CD4-positive, CD25-positive, alpha-beta regulatory T cell (primary cell): ENCODE measurements around the gene CCDC38. TPM values are rescaled to one million over a fixed set of nuclear protein-coding genes. Genes with fewer than 3 reads are reported as not detected.
A peak's percentile ranks its signal among the peaks of the same experiment; 100 is the strongest.
"Not testable (repeated sequence)": the region's sequence is repeated elsewhere in the genome, so short reads cannot be mapped to it uniquely, and the experiment has no call there.

Experiments
- ATAC-seq, 2 donors: fragments of 150-1000 bp; cut with Tn5 transposase; one replicate each; pipeline ENCODE4 v1.10.0; 2021; ENCODE audit warnings: low read depth in 2 of 2, moderate number of reproducible peaks in 2 of 2, moderate library complexity in 1 of 2
- DNase-seq, 3 donors: peaks; one replicate each; pipeline versions ENCODE4 v3.0.0 to v3.0.0-alpha.2; 2012 to 2022; ENCODE audit warnings: mixed read lengths in 1 of 3
- H3K27ac ChIP-seq: one replicate; pipeline ENCODE4 v1.7.0; 2013; ENCODE audit warnings: mild to moderate bottlenecking, low read length; ENCODE audit not compliant: insufficient read depth, poor library complexity, severe bottlenecking
- H3K27me3 ChIP-seq: one replicate; pipeline ENCODE4 v1.7.0; 2013; ENCODE audit warnings: low read length; ENCODE audit not compliant: control insufficient read depth, insufficient read depth
- H3K36me3 ChIP-seq: one replicate; pipeline ENCODE4 v1.7.0; 2013; ENCODE audit warnings: mild to moderate bottlenecking, low read length, moderate library complexity; ENCODE audit not compliant: control insufficient read depth, insufficient read depth
- H3K4me1 ChIP-seq: 2 replicates; pipeline ENCODE4 v1.7.0; 2013; ENCODE audit warnings: mild to moderate bottlenecking, low read length; ENCODE audit not compliant: insufficient read depth, control insufficient read depth, poor library complexity, severe bottlenecking
- H3K4me3 ChIP-seq: one replicate; pipeline ENCODE4 v1.7.0; 2013; ENCODE audit warnings: low read depth, mild to moderate bottlenecking, low read length, moderate library complexity
- H3K9me3 ChIP-seq, 2 experiments: 1 replicate in 1 of 2; 2 replicates in 1 of 2; pipeline ENCODE4 v1.7.0; 2013; ENCODE audit warnings: low read length in 2 of 2, mild to moderate bottlenecking in 1 of 2, moderate library complexity in 1 of 2; ENCODE audit not compliant: control insufficient read depth in 2 of 2
- H3K27ac Mint-ChIP-seq, 3 donors: one replicate each; pipeline ENCODE4 v1.8.0; 2020 to 2022; ENCODE audit warnings: mild to moderate bottlenecking in 3 of 3, mixed read lengths in 3 of 3, moderate library complexity in 2 of 3
- H3K27me3 Mint-ChIP-seq: one replicate; pipeline ENCODE4 v1.8.0; 2022; ENCODE audit warnings: mild to moderate bottlenecking, mixed read lengths
- H3K36me3 Mint-ChIP-seq: one replicate; pipeline ENCODE4 v1.8.0; 2020; ENCODE audit warnings: mixed read lengths
- H3K4me1 Mint-ChIP-seq, 4 donors: one replicate each; pipeline ENCODE4 v1.8.0; 2020 to 2022; ENCODE audit warnings: mixed read lengths in 4 of 4, mild to moderate bottlenecking in 1 of 4
- H3K4me3 Mint-ChIP-seq, 4 donors: one replicate each; pipeline ENCODE4 v1.8.0; 2020 to 2022; ENCODE audit warnings: mild to moderate bottlenecking in 4 of 4, mixed read lengths in 4 of 4, moderate library complexity in 3 of 4
- H3K9me3 Mint-ChIP-seq, 7 donors: one replicate each; pipeline ENCODE4 v1.8.0; 2020 to 2022; ENCODE audit warnings: mixed read lengths in 7 of 7, mild to moderate bottlenecking in 3 of 7, moderate library complexity in 2 of 7
- polyA plus RNA-seq, 4 donors: library from polyadenylated mRNA; unstranded; fragments of 300-500 nt; fragmentation: Illumina TruSeq; gene quantifications; one replicate each; pipeline ENCODE4 v1.2.3, GENCODE V29; 2021
- total RNA-seq: library from RNA; stranded (reverse); gene quantifications from one replicate; pipeline ENCODE4 v1.2.3, GENCODE V29; 2022

The CCDC38 gene
- total and polyA plus RNA-seq, 5 donors from 2014 or later = not detected

DNA sequence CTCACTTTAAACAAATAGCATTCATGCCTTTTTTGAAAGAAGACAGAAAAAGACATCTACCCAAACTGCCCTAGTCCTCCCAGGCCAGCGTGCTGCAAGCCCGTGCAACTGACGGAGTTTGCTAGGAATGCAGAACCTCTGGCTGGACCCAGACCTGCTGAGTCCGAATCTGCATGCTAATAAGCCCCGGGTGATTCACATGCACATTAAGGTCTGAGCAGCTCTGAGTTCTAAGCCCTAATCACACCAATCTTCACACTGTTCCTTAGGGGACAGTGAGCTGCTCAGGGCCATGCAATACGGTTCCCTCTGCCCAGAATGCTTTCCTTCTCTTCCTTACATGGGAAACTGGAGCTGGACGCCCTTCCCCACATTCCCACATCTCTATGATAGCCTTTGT lies 28.5 kb upstream of the CCDC38 start:
- Mint-ChIP-seq H3K27me3 (peaks cover 5% of the 10 kb centered on the region), H3K9me3 (peaks cover 0 to 1% (median 0%) of the 10 kb centered on the region in 7 donors), H3K4me1 (peaks cover 0 to 2% (median 0%) of the 10 kb centered on the region in 4 donors), H3K36me3 (peaks cover 20% of the 10 kb centered on the region), H3K4me3 (no peak overlapping the region), H3K27ac (no peak overlapping the region)
- Histone ChIP-seq H3K9me3 (no peaks in the 10 kb centered on the region), H3K27me3 (no peaks in the 10 kb centered on the region), H3K27ac (no peak overlapping the region), H3K4me1 (no peaks in the 10 kb centered on the region), H3K4me3 (no peak overlapping the region), H3K36me3 (peaks cover 6% of the 10 kb centered on the region)
- no peak for ATAC-seq
- DNase-seq = no peak

DNA sequence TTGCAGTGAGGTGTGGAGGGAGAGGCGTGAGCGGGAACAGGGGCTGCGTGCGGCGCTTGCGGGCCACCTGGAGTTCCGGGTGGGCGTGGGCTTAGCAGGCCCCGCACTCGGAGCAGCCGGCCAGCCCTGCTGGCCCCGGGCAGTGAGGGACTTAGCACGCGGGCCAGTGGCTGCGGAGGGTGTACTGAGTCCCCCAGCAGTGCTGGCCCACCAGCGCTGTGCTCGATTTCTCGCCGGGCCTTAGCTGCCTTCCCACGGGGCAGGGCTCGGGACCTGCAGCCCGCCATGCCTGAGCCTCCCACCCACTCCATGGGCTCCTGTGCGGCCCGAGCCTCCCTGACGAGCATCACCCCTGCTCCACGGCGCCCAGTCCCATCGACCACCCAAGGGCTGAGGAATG lies 26.7 kb upstream of the CCDC38 start:
- H3K4me1 Mint-ChIP-seq, DNase-seq, H3K27me3 ChIP-seq, H3K9me3 Mint-ChIP-seq, H3K27ac ChIP-seq, H3K36me3 ChIP-seq, H3K4me3 ChIP-seq, H3K9me3 ChIP-seq, H3K4me3 Mint-ChIP-seq, H3K4me1 ChIP-seq, ATAC-seq: not testable (repeated sequence)
- Mint-ChIP-seq H3K27me3 (peaks cover 13% of the 10 kb centered on the region), H3K27ac (peak overlapping the region in 1 of 3 donors; percentile 45), H3K36me3 (peaks cover 20% of the 10 kb centered on the region)

DNA sequence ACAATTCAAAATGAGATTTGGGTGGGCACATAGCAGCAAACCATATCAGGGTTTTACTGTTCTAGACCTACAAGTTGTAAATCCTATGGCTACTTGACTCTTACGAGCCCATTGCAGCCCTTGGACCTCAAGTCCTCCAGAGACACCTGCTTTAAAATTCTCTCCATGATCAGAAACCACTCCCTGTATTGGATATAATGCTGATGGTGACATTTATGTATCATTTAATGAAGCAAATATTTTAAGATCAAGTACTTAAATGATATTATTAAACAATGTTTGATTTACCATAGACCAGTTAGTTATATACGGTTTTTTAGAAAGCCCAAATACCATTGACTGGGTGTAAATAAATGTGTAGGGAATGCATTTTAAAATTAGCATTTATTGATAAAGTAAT lies 24.9 kb upstream of the CCDC38 start:
- H3K27ac Mint-ChIP-seq = no peak overlapping the region
- no peak overlapping the region for H3K27ac ChIP-seq
- peaks cover 8% of the 10 kb centered on the region for H3K36me3 ChIP-seq
- peaks cover 0 to 1% (median 0%) of the 10 kb centered on the region in 7 donors for H3K9me3 Mint-ChIP-seq
- no peak overlapping the region for H3K4me3 Mint-ChIP-seq
- H3K27me3 ChIP-seq = no peaks in the 10 kb centered on the region
- peaks cover 15% of the 10 kb centered on the region for H3K36me3 Mint-ChIP-seq
- no peaks in the 10 kb centered on the region for H3K9me3 ChIP-seq
- DNase-seq = no peak
- peaks cover 14% of the 10 kb centered on the region for H3K27me3 Mint-ChIP-seq
- no peak overlapping the region for H3K4me3 ChIP-seq
- peaks cover 0 to 2% (median 0%) of the 10 kb centered on the region in 4 donors for H3K4me1 Mint-ChIP-seq
- ATAC-seq = no peak
- H3K4me1 ChIP-seq = no peaks in the 10 kb centered on the region

DNA sequence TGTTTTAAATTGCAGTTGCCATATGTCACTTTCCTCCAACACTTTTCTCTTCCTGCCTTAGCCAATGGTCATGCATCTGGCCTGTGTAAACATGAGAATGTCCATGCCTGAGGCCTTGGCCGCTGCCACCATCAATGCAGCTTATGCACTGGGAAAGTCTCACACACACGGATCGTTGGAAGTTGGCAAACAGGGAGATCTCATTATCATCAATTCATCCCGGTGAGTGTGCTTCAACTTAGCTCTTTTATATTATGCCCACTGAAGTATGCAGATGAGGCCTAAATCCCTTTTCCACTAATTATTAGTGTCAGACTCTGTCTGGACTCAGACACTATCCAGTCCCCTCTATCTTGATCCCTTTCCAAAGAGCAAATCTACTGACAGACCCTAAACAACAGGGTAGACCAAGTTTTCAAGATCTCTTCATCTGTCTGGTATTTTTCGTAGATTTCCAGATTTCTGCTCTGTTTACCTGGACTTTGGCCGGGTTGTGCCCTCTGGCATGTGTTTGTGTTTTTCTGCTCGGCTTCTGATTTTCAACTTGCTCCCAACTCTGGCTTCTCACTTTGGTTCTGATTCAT lies 24.0 kb upstream of the CCDC38 start:
- H3K9me3 ChIP-seq = no peaks in the 10 kb centered on the region
- no peak overlapping the region for H3K27ac Mint-ChIP-seq
- no peaks in the 10 kb centered on the region for H3K4me1 ChIP-seq
- no peak overlapping the region for H3K4me3 Mint-ChIP-seq
- ATAC-seq = no peak
- peaks cover 20% of the 10 kb centered on the region for H3K36me3 Mint-ChIP-seq
- no peak overlapping the region for H3K4me3 ChIP-seq
- H3K9me3 Mint-ChIP-seq = peaks cover 0 to 1% (median 0%) of the 10 kb centered on the region in 7 donors
- H3K27me3 ChIP-seq = no peaks in the 10 kb centered on the region
- H3K27me3 Mint-ChIP-seq = peaks cover 17% of the 10 kb centered on the region
- DNase-seq = no peak
- H3K4me1 Mint-ChIP-seq = peaks cover 0 to 2% (median 0%) of the 10 kb centered on the region in 4 donors
- H3K36me3 ChIP-seq = peaks cover 8% of the 10 kb centered on the region
- H3K27ac ChIP-seq = no peak overlapping the region

DNA sequence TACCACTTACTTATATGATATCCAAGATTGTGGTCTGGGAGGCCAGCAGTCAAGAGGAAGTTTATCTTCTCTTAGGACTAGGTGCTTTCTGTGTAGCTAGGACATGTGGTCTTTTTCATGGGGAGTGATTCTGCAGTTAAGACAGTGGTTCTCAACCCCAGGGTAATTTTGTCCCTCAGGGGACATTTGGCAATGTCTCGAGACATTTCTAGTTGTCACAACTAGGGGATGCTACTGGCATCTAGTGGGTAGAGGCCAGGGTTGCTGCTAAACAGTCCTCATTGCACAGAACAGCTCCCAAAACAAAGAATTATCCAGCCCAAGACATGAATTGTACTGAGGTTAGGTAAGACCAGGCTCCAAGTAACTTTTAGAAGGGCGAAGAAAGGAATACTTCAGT lies 20.7 kb upstream of the CCDC38 start:
- DNase-seq = peak in 1 of 3 donors; percentile 17
- Mint-ChIP-seq H3K4me3 (no peak overlapping the region), H3K4me1 (peaks cover 0 to 2% (median 0%) of the 10 kb centered on the region in 4 donors), H3K36me3 (peaks cover 17% of the 10 kb centered on the region), H3K27ac (peak overlapping the region in 1 of 3 donors; percentile 45), H3K9me3 (no peaks in the 10 kb centered on the region), H3K27me3 (peaks cover 23% of the 10 kb centered on the region)
- no peak for ATAC-seq
- peaks cover 8% of the 10 kb centered on the region for H3K36me3 ChIP-seq
- H3K9me3 ChIP-seq = no peaks in the 10 kb centered on the region
- H3K4me3 ChIP-seq = no peak overlapping the region
- no peaks in the 10 kb centered on the region for H3K4me1 ChIP-seq
- no peak overlapping the region for H3K27ac ChIP-seq
- H3K27me3 ChIP-seq = no peaks in the 10 kb centered on the region

DNA sequence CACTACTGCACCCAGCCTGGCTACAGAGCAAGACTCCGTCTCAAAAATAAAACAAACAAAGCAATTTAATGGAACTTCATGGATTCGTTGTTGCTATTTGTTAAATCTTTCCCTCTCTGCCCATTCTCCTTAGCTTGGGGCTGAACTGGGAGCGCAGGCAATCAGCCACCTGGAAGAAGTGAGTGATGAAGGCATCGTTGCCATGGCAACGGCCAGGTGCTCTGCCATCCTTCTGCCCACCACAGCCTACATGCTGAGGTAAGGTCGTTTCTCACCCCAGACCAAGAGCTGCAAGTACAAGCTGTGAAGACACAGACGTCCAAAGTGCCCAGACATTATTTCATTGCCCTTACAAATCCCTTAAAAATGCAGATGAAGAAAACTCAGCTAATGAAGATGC lies 19.8 kb upstream of the CCDC38 start:
- no peak for DNase-seq
- Mint-ChIP-seq H3K9me3 (no peaks in the 10 kb centered on the region), H3K27me3 (peaks cover 26% of the 10 kb centered on the region), H3K4me3 (no peak overlapping the region), H3K4me1 (peaks cover 0 to 2% (median 0%) of the 10 kb centered on the region in 4 donors), H3K36me3 (peaks cover 16% of the 10 kb centered on the region), H3K27ac (no peak overlapping the region)
- Histone ChIP-seq H3K27ac (no peak overlapping the region), H3K36me3 (peaks cover 8% of the 10 kb centered on the region), H3K9me3 (no peaks in the 10 kb centered on the region), H3K27me3 (no peaks in the 10 kb centered on the region), H3K4me1 (no peaks in the 10 kb centered on the region), H3K4me3 (no peak overlapping the region)
- no peak for ATAC-seq

DNA sequence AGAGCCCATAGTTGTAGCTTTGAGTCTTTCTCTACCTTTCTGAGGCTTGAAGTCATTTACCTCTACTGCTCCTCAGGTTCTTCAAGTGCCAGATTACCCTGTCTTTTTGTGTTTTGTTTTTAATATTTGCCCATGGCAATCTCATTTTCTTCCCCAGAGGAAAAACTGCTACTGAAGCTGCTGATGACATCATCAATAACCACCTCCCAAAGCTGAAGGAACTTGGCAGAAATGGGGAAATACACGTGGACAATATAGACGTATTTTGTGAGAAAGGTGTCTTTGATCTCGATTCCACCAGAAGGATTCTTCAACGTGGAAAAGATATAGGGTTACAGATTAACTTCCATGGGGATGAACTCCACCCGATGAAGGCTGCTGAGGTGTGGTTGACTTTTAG lies 17.8 kb upstream of the CCDC38 start:
- Histone ChIP-seq H3K4me3 (no peak overlapping the region), H3K27ac (no peak overlapping the region), H3K9me3 (no peaks in the 10 kb centered on the region), H3K27me3 (no peaks in the 10 kb centered on the region), H3K4me1 (no peaks in the 10 kb centered on the region), H3K36me3 (no peaks in the 10 kb centered on the region)
- no peak for ATAC-seq
- Mint-ChIP-seq H3K4me3 (no peak overlapping the region), H3K27me3 (peaks cover 19% of the 10 kb centered on the region), H3K4me1 (no peaks in the 10 kb centered on the region), H3K9me3 (no peaks in the 10 kb centered on the region), H3K27ac (no peak overlapping the region), H3K36me3 (peaks cover 10% of the 10 kb centered on the region)
- no peak for DNase-seq

DNA sequence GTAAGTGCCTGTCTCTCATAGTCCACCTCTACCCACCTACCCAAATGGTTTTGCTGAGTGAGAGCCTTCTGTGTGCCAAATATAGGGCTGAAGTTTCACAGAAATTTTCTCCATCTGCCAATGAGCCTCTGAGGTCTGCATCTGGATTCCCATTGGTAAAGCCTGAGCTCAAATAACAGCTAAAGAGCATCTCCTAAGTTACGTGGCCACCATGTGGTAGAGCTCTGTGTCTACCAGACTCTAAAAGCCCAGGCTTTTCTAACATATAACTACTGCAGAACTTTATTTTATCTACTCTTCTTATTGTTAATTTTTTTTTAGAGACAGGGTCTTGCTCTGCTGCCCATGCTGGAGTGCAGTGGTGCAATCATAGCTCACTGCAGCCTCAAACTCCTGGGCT lies 16.7 kb upstream of the CCDC38 start:
- H3K9me3 Mint-ChIP-seq = no peaks in the 10 kb centered on the region
- peaks cover 13% of the 10 kb centered on the region for H3K27me3 Mint-ChIP-seq
- Histone ChIP-seq H3K4me3 (no peak overlapping the region), H3K27ac (no peak overlapping the region), H3K9me3 (no peaks in the 10 kb centered on the region), H3K36me3 (no peaks in the 10 kb centered on the region), H3K4me1 (no peaks in the 10 kb centered on the region), H3K27me3 (no peaks in the 10 kb centered on the region)
- DNase-seq (peak in 1 of 3 donors; percentile 17), ATAC-seq (no peak)
- no peak overlapping the region for H3K4me3 Mint-ChIP-seq
- H3K27ac Mint-ChIP-seq = peak overlapping the region in 1 of 3 donors; percentile 33
- H3K4me1 Mint-ChIP-seq = no peaks in the 10 kb centered on the region
- peaks cover 10% of the 10 kb centered on the region for H3K36me3 Mint-ChIP-seq
